ENCODE measurements around the gene ENPP3. TPM values are rescaled to one million over a fixed set of nuclear protein-coding genes. Genes with fewer than 3 reads are reported as not detected.

The ENPP3 gene
- total and polyA plus RNA-seq, 4 donors = 0.31 to 2.9 (median 0.54) TPM

DNA sequence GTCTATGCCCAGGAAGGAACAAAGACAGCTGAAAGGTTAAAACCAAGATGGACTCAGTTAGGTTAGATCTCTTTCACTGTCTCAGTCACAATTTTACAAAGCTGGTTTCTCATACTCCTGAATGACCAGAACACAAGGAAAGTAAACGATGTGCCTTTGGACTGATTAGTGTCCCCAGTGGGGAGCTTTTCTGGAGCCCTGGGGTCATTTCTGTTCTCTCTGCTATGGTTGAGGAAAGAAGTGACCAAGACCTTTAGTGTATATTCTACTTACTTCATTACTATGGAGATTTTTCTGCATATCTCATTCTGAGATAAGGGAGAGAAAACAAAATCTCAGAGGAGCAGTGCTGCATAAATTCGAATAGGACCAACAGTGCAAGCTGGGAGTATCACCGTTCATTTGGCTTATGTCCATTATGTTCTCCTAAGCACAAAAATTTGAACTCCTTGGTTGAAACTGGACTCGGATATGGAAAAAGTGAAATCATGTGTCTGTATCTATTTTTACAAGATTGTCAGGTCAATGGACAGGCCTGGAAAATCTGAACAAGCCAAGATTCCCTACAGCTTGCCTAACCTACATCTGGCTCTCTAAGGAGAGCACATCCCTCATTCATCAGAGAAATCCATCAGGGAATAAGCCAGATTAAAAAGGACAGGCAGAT, 136.3 kb downstream of the ENPP3 start:
- ATAC-seq (ENCODE audit: insufficient read depth, low FRiP score) (no peak), DNase-seq (no peak)
- TF ChIP-seq, protein P1, sequence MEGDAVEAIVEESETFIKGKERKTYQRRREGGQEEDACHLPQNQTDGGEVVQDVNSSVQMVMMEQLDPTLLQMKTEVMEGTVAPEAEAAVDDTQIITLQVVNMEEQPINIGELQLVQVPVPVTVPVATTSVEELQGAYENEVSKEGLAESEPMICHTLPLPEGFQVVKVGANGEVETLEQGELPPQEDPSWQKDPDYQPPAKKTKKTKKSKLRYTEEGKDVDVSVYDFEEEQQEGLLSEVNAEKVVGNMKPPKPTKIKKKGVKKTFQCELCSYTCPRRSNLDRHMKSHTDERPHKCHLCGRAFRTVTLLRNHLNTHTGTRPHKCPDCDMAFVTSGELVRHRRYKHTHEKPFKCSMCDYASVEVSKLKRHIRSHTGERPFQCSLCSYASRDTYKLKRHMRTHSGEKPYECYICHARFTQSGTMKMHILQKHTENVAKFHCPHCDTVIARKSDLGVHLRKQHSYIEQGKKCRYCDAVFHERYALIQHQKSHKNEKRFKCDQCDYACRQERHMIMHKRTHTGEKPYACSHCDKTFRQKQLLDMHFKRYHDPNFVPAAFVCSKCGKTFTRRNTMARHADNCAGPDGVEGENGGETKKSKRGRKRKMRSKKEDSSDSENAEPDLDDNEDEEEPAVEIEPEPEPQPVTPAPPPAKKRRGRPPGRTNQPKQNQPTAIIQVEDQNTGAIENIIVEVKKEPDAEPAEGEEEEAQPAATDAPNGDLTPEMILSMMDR (IDR thresholded peaks at IDR 0.05; ENCODE audit: control extremely low read depth, extremely low read depth) = no peak
- WGBS, 2 donors = 62 to 70% methylated on average over 4 of the region's 4 CpGs
- Histone ChIP-seq H3K36me3 (ENCODE audit: control insufficient read depth in 4 of 4, insufficient read depth in 4 of 4, low read length in 4 of 4) (no peaks in the 10 kb centered on the region), H3K4me3 (no peak overlapping the region), H3K9me3 (ENCODE audit: control insufficient read depth in 4 of 4, insufficient read depth in 3 of 4, low read length in 3 of 4) (peaks cover 0 to 2% (median 0%) of the 10 kb centered on the region in 4 donors), H3K27me3 (ENCODE audit: control insufficient read depth in 3 of 3, insufficient read depth in 3 of 3, low read length in 2 of 3) (no peaks in the 10 kb centered on the region), H3K9ac (ENCODE audit: insufficient read depth in 1 of 2, low read length in 2 of 2) (no peak overlapping the region), H3K27ac (ENCODE audit: low read depth in 1 of 2, low read length in 1 of 2) (no peak overlapping the region), H3K4me1 (ENCODE audit: control insufficient read depth in 5 of 5, insufficient read depth in 5 of 5, low read length in 5 of 5) (no peaks in the 10 kb centered on the region)

DNA sequence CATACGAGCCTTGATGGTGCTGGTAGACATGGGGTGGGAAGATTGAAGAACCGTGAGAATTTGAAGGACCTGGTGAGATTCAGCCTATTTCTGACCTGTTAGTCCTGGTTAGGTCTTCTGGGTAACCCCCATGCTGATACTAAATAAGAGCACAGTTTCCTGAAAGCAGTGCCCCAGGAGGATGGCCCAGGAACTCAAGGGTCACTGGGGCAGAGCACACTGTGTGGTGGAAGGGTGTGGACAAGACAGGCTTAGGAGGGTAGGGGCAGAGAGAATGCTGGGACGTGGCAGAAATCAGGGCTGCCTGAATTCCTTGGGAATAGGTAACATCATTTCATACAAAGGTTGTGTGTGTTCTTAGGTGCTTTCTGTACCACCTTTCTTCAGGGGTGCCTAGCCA, 138.8 kb downstream of the ENPP3 start:
- DNase-seq (no peak), ATAC-seq (ENCODE audit: insufficient read depth, low FRiP score) (no peak)
- TF ChIP-seq, protein P1 (IDR thresholded peaks at IDR 0.05; ENCODE audit: control extremely low read depth, extremely low read depth) = no peak
- H3K36me3 ChIP-seq (ENCODE audit: control insufficient read depth in 4 of 4, insufficient read depth in 4 of 4, low read length in 4 of 4) = no peaks in the 10 kb centered on the region
- H3K4me1 ChIP-seq (ENCODE audit: control insufficient read depth in 5 of 5, insufficient read depth in 5 of 5, low read length in 5 of 5) = no peaks in the 10 kb centered on the region
- no peak overlapping the region for H3K4me3 ChIP-seq
- no peaks in the 10 kb centered on the region for H3K27me3 ChIP-seq (ENCODE audit: control insufficient read depth in 3 of 3, insufficient read depth in 3 of 3, low read length in 2 of 3)
- WGBS, 2 donors = 87 to 94% methylated on average over 3 of the region's 3 CpGs
- no peak overlapping the region for H3K9ac ChIP-seq (ENCODE audit: insufficient read depth in 1 of 2, low read length in 2 of 2)
- H3K27ac ChIP-seq (ENCODE audit: low read depth in 1 of 2, low read length in 1 of 2) = no peak overlapping the region
- peaks cover 0 to 2% (median 0%) of the 10 kb centered on the region in 4 donors for H3K9me3 ChIP-seq (ENCODE audit: control insufficient read depth in 4 of 4, insufficient read depth in 3 of 4, low read length in 3 of 4)

DNA sequence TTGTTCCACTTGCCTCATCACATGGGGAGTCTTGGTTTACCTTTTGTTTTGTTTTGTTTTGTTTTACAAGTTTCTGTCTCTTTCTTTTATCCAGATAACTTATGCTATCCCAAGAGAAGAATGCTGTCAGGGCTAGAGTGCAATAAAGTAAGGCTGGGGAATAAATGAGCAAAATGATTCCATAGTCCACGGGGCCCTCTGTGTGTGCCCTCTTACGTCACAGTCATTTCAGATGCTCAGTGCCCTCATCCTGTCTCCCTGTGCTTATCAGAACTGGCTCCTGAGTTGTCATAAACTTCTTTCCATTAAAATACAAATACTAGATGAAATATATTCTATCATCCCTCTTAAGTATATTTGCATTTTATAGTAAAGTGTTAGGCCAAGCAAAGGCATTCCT, 139.9 kb downstream of the ENPP3 start:
- H3K9ac ChIP-seq (ENCODE audit: insufficient read depth in 1 of 2, low read length in 2 of 2) = no peak overlapping the region
- no peaks in the 10 kb centered on the region for H3K4me1 ChIP-seq (ENCODE audit: control insufficient read depth in 5 of 5, insufficient read depth in 5 of 5, low read length in 5 of 5)
- no peak overlapping the region for H3K27ac ChIP-seq (ENCODE audit: low read depth in 1 of 2, low read length in 1 of 2)
- DNase-seq = no peak
- no peak for ATAC-seq (ENCODE audit: insufficient read depth, low FRiP score)
- H3K27me3 ChIP-seq (ENCODE audit: control insufficient read depth in 3 of 3, insufficient read depth in 3 of 3, low read length in 2 of 3) = no peaks in the 10 kb centered on the region
- WGBS, 2 donors = 89 to 95% methylated on average over 2 of the region's 2 CpGs
- H3K4me3 ChIP-seq = no peak overlapping the region
- TF ChIP-seq, protein P1 (IDR thresholded peaks at IDR 0.05; ENCODE audit: control extremely low read depth, extremely low read depth) = no peak
- no peaks in the 10 kb centered on the region for H3K36me3 ChIP-seq (ENCODE audit: control insufficient read depth in 4 of 4, insufficient read depth in 4 of 4, low read length in 4 of 4)
- peaks cover 0 to 4% (median 0%) of the 10 kb centered on the region in 4 donors for H3K9me3 ChIP-seq (ENCODE audit: control insufficient read depth in 4 of 4, insufficient read depth in 3 of 4, low read length in 3 of 4)

DNA sequence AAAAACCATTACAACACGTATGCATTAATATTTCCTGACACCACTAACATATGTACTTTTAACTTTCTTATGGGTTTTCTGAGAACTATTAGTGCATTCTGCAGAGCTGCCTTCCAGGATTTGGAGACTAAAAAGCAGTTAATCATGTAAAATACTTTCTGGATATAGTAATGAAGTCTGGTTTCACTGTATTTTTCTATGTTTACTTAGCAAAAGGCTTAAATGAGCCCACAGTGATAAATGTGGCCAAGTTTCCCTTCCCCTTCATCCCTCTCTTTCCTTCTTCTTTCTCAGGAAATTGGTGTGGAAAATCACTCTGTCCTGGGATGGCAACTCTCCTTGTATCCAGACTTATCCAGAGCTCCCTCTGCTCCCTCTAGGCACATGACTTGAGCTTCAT, 141.1 kb downstream of the ENPP3 start:
- DNase-seq = no peak
- Histone ChIP-seq H3K27me3 (ENCODE audit: control insufficient read depth in 3 of 3, insufficient read depth in 3 of 3, low read length in 2 of 3) (no peaks in the 10 kb centered on the region), H3K27ac (ENCODE audit: low read depth in 1 of 2, low read length in 1 of 2) (no peak overlapping the region), H3K36me3 (ENCODE audit: control insufficient read depth in 4 of 4, insufficient read depth in 4 of 4, low read length in 4 of 4) (no peaks in the 10 kb centered on the region), H3K9ac (ENCODE audit: insufficient read depth in 1 of 2, low read length in 2 of 2) (no peak overlapping the region), H3K4me3 (no peak overlapping the region), H3K4me1 (ENCODE audit: control insufficient read depth in 5 of 5, insufficient read depth in 5 of 5, low read length in 5 of 5) (no peaks in the 10 kb centered on the region), H3K9me3 (ENCODE audit: control insufficient read depth in 4 of 4, insufficient read depth in 3 of 4, low read length in 3 of 4) (peaks cover 0 to 2% (median 0%) of the 10 kb centered on the region in 4 donors)
- ATAC-seq (ENCODE audit: insufficient read depth, low FRiP score) = no peak
- TF ChIP-seq, protein P1 (IDR thresholded peaks at IDR 0.05; ENCODE audit: control extremely low read depth, extremely low read depth) = no peak
- WGBS, 2 donors = 78 to 85% methylated on average over 1 of the region's 1 CpG
